ENCODE measurements around the gene TNXB.

TNXB gene

DNA sequence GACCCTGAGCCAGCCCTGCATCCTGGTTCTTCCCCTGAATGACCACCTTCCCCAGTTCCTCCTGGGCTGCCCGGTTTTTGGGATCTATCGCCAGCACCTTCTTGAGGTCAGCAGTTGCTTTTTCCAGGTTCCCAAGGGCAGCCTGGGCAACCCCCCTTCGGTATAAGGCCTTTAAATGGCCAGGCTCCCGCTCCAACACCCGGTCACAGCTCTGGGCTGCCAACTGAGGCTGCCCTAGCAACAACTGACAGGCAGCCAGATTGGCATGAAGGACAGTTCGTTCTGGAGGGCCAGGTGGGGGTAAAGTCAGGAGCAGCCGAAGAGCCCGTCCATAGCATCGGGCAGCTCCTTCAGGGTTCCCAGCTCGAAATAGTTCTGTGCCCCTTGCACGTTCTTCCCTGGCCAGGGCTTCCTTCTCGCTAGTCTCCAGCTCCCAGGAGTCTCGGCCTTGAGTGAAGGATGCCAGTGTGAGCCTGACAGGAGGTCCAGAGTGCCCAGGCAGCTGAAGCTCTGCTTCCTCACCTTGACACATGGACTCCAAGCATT is 19.7 kb upstream of the TNXB start:
- Histone ChIP-seq H3K23ac (ENCODE audit: low read depth, low read length, poor library complexity) (no peak overlapping the region), H3K4ac (ENCODE audit: low read length) (no peak overlapping the region), H2BK120ac (ENCODE audit: low read depth, low read length) (no peak overlapping the region), H3K36me3 (replicated peaks in 1 of 2; ENCODE audit: control insufficient read depth in 2 of 2, insufficient read depth in 2 of 2, low read length in 2 of 2) (peaks cover 12 to 29% of the 10 kb centered on the region in 2 donors), H3K79me1 (ENCODE audit: low read depth, low read length) (peaks cover 7% of the 10 kb centered on the region), H3K9ac (ENCODE audit: low read depth, low read length, poor library complexity) (no peak overlapping the region), H2AFZ (ENCODE audit: low read length) (no peak overlapping the region), H2BK5ac (ENCODE audit: low read length) (no peak overlapping the region), H2AK5ac (ENCODE audit: low read depth, low read length) (peak overlapping the region; percentile 83), H4K91ac (ENCODE audit: low read depth, low read length, poor library complexity) (no peak overlapping the region), H3K27ac (replicated peaks; ENCODE audit: low read length) (no peak overlapping the region), H3K4me2 (ENCODE audit: insufficient read depth, low read length, poor library complexity, severe bottlenecking) (no peak overlapping the region), H3K14ac (ENCODE audit: low read length) (no peak overlapping the region), H3K27me3 (ENCODE audit: control insufficient read depth in 3 of 3, insufficient read depth in 3 of 3, low read depth in 1 of 3, low read length in 3 of 3) (no peaks in the 10 kb centered on the region), H4K8ac (ENCODE audit: low read depth, low read length) (no peak overlapping the region), H3K18ac (ENCODE audit: low read length) (no peak overlapping the region), H3K4me1 (ENCODE audit: control insufficient read depth in 2 of 2, insufficient read depth in 1 of 2, low read depth in 1 of 2, low read length in 2 of 2) (peaks cover 11 to 18% of the 10 kb centered on the region in 2 donors), H2BK12ac (ENCODE audit: low read length) (no peak overlapping the region), H3K4me3 (ENCODE audit: low read length in 2 of 2) (peak overlapping the region in 1 of 2 donors; percentile 64), H3K9me3 (replicated peaks in 1 of 2; ENCODE audit: control insufficient read depth in 2 of 2, insufficient read depth in 1 of 2, low read depth in 1 of 2, low read length in 2 of 2) (no peaks in the 10 kb centered on the region), H2BK15ac (ENCODE audit: low read length) (peak overlapping the region; percentile 88)
- WGBS, 2 donors (ENCODE audit: extremely low coverage in 2 of 2, insufficient read length in 2 of 2, insufficient replicate concordance in 1 of 2) = no CpG with 5 or more reads among the region's 13 CpGs
- DNase-seq (ENCODE audit: low spot score) = no peak

DNA sequence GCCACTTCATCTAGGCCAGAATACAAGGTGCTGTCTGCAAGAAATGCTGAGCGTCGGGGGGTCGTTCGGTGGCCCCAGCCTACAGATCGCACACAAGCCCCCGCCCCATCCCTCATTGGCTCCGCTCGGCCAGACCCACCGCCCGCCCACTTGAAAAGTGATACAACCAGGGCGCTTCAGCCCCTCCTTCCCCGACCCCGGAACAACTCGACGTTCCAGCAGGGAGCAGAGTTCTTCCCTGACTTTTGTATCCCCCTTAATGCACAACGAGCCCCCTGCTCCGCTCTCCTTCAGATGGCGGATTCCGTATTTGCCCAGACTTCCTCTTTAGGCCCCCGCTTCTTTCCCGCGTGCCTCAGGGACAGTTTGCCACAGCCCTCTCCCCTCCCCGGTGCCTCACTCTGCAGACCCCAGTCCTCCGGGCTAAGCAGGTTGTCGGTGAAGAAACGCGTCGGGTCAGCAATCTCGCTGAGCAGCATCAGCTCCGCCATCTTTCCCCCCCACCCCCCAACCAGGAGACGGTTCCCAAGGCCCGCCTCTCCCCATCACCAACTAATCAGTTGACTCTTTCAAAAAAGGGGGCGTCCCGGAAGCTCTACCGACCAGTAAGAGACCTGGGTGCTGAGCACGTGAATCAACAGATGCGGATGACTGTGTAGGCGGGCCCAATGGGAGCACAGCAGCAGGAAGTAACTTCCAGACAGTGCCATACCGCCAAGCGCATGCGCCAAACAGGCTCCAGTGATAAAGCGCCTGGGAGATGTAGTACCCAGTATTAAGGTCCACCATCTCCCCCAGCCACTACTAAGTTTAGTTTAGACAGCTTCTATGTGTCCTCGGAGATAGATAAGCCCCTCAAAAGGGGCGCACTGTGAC is 18.8 kb upstream of the TNXB start, which contains the start of gene ATF6B:
Gene ATF6B (minus strand): TSS at position 530 of the 876 bp plus-strand sequence. CDS start 39 bp downstream, at position 491.
- H3K4me3 ChIP-seq (ENCODE audit: low read length in 2 of 2) = peak within 1 kb of the TSS; percentile 93 to 97
- H3K79me1 ChIP-seq (ENCODE audit: low read depth, low read length) = peaks cover 8% of the 10 kb centered on the region
- no peak within 1 kb of the TSS for H4K8ac ChIP-seq (ENCODE audit: low read depth, low read length)
- H3K23ac ChIP-seq (ENCODE audit: low read depth, low read length, poor library complexity) = peak within 1 kb of the TSS; percentile 96
- peak within 1 kb of the TSS; percentile 92 for H2AFZ ChIP-seq (ENCODE audit: low read length)
- no peak within 1 kb of the TSS for H3K4ac ChIP-seq (ENCODE audit: low read length)
- H3K4me1 ChIP-seq (ENCODE audit: control insufficient read depth in 2 of 2, insufficient read depth in 1 of 2, low read depth in 1 of 2, low read length in 2 of 2) = peaks cover 11 to 18% of the 10 kb centered on the region in 2 donors
- H3K18ac ChIP-seq (ENCODE audit: low read length) = peak within 1 kb of the TSS; percentile 100
- H3K36me3 ChIP-seq (replicated peaks in 1 of 2; ENCODE audit: control insufficient read depth in 2 of 2, insufficient read depth in 2 of 2, low read length in 2 of 2) = peaks cover 14 to 35% of the 10 kb centered on the region in 2 donors
- no peaks in the 10 kb centered on the region for H3K27me3 ChIP-seq (ENCODE audit: control insufficient read depth in 3 of 3, insufficient read depth in 3 of 3, low read depth in 1 of 3, low read length in 3 of 3)
- no peak within 1 kb of the TSS for H4K91ac ChIP-seq (ENCODE audit: low read depth, low read length, poor library complexity)
- no peak within 1 kb of the TSS for H2BK120ac ChIP-seq (ENCODE audit: low read depth, low read length)
- no peak within 1 kb of the TSS for H2BK12ac ChIP-seq (ENCODE audit: low read length)
- peak within 1 kb of the TSS; percentile 83 for H2AK5ac ChIP-seq (ENCODE audit: low read depth, low read length)
- H2BK5ac ChIP-seq (ENCODE audit: low read length) = peak within 1 kb of the TSS; percentile 92
- H3K9me3 ChIP-seq (replicated peaks in 1 of 2; ENCODE audit: control insufficient read depth in 2 of 2, insufficient read depth in 1 of 2, low read depth in 1 of 2, low read length in 2 of 2) = no peaks in the 10 kb centered on the region
- DNase-seq (ENCODE audit: low spot score) = peak; percentile 98
- peak within 1 kb of the TSS; percentile 88 for H2BK15ac ChIP-seq (ENCODE audit: low read length)
- H3K4me2 ChIP-seq (ENCODE audit: insufficient read depth, low read length, poor library complexity, severe bottlenecking) = peak within 1 kb of the TSS; percentile 80
- H3K27ac ChIP-seq (replicated peaks; ENCODE audit: low read length) = peak within 1 kb of the TSS; percentile 96
- no CpG with 5 or more reads among the region's 44 CpGs for WGBS, 2 donors (ENCODE audit: extremely low coverage in 2 of 2, insufficient read length in 2 of 2, insufficient replicate concordance in 1 of 2)
- H3K14ac ChIP-seq (ENCODE audit: low read length) = peak within 1 kb of the TSS; percentile 94
- H3K9ac ChIP-seq (ENCODE audit: low read depth, low read length, poor library complexity) = peak within 1 kb of the TSS; percentile 88

DNA sequence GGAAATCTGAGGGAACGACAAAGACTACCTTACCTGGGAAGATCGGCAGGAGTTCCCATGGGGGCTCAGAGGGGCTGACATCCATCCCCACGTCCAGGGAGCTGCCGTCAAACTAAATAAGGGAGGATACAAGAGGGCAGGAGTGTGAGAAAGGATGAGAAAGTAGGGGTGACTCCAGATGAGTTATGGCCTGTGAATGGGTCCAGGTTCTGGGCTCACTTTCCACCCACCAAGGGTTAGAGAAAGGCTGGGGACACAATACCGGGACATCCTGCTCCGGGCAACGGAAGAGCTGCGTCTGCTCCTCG is 18.2 kb upstream of the TNXB start:
- DNase-seq (ENCODE audit: low spot score) = no peak
- Histone ChIP-seq H2BK5ac (ENCODE audit: low read length) (peak overlapping the region; percentile 92), H3K27me3 (ENCODE audit: control insufficient read depth in 3 of 3, insufficient read depth in 3 of 3, low read depth in 1 of 3, low read length in 3 of 3) (no peaks in the 10 kb centered on the region), H3K4me2 (ENCODE audit: insufficient read depth, low read length, poor library complexity, severe bottlenecking) (peak overlapping the region; percentile 80), H3K27ac (replicated peaks; ENCODE audit: low read length) (peak overlapping the region; percentile 96), H3K4ac (ENCODE audit: low read length) (no peak overlapping the region), H2BK120ac (ENCODE audit: low read depth, low read length) (no peak overlapping the region), H3K9me3 (replicated peaks in 1 of 2; ENCODE audit: control insufficient read depth in 2 of 2, insufficient read depth in 1 of 2, low read depth in 1 of 2, low read length in 2 of 2) (no peaks in the 10 kb centered on the region), H4K8ac (ENCODE audit: low read depth, low read length) (no peak overlapping the region), H3K14ac (ENCODE audit: low read length) (no peak overlapping the region), H2BK12ac (ENCODE audit: low read length) (no peak overlapping the region), H3K18ac (ENCODE audit: low read length) (no peak overlapping the region), H3K9ac (ENCODE audit: low read depth, low read length, poor library complexity) (peak overlapping the region; percentile 88), H3K23ac (ENCODE audit: low read depth, low read length, poor library complexity) (no peak overlapping the region), H3K4me1 (ENCODE audit: control insufficient read depth in 2 of 2, insufficient read depth in 1 of 2, low read depth in 1 of 2, low read length in 2 of 2) (peaks cover 11 to 18% of the 10 kb centered on the region in 2 donors), H2BK15ac (ENCODE audit: low read length) (no peak overlapping the region), H3K36me3 (replicated peaks in 1 of 2; ENCODE audit: control insufficient read depth in 2 of 2, insufficient read depth in 2 of 2, low read length in 2 of 2) (peaks cover 14 to 38% of the 10 kb centered on the region in 2 donors), H3K4me3 (ENCODE audit: low read length in 2 of 2) (peak overlapping the region; percentile 93 to 97), H2AK5ac (ENCODE audit: low read depth, low read length) (peak overlapping the region; percentile 49), H3K79me1 (ENCODE audit: low read depth, low read length) (peaks cover 10% of the 10 kb centered on the region), H2AFZ (ENCODE audit: low read length) (peak overlapping the region; percentile 92), H4K91ac (ENCODE audit: low read depth, low read length, poor library complexity) (no peak overlapping the region)
- WGBS, 2 donors (ENCODE audit: extremely low coverage in 2 of 2, insufficient read length in 2 of 2, insufficient replicate concordance in 1 of 2) = no CpG with 5 or more reads among the region's 9 CpGs

DNA sequence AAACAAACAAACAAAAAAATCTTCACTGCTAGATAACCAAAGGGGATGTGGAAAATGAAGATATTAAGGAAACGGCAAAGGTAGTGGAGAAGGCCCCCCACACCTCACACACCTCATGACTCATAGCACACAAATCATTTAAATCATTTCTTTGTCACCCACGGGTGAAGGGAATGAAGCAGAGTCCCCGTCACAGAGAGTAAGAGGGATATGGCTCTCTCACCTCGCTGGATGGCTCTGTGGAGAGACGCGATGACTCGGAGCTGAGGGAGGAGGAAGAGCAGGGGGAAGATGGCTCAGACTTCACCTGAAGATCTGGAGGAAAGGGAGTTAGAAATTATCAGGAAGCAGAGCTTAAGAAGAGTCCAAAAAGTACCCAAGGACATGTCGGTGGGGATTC is 17.7 kb upstream of the TNXB start:
- no peak overlapping the region for H3K14ac ChIP-seq (ENCODE audit: low read length)
- H2BK12ac ChIP-seq (ENCODE audit: low read length) = no peak overlapping the region
- H2AFZ ChIP-seq (ENCODE audit: low read length) = no peak overlapping the region
- no peaks in the 10 kb centered on the region for H3K27me3 ChIP-seq (ENCODE audit: control insufficient read depth in 3 of 3, insufficient read depth in 3 of 3, low read depth in 1 of 3, low read length in 3 of 3)
- no peak overlapping the region for H2BK15ac ChIP-seq (ENCODE audit: low read length)
- peak overlapping the region; percentile 88 for H3K9ac ChIP-seq (ENCODE audit: low read depth, low read length, poor library complexity)
- no peak overlapping the region for H3K23ac ChIP-seq (ENCODE audit: low read depth, low read length, poor library complexity)
- H4K91ac ChIP-seq (ENCODE audit: low read depth, low read length, poor library complexity) = no peak overlapping the region
- H4K8ac ChIP-seq (ENCODE audit: low read depth, low read length) = no peak overlapping the region
- DNase-seq (ENCODE audit: low spot score) = no peak
- no peak overlapping the region for H2BK5ac ChIP-seq (ENCODE audit: low read length)
- H3K9me3 ChIP-seq (replicated peaks in 1 of 2; ENCODE audit: control insufficient read depth in 2 of 2, insufficient read depth in 1 of 2, low read depth in 1 of 2, low read length in 2 of 2) = no peaks in the 10 kb centered on the region
- H3K27ac ChIP-seq (replicated peaks; ENCODE audit: low read length) = no peak overlapping the region
- no peak overlapping the region for H3K18ac ChIP-seq (ENCODE audit: low read length)
- H3K4ac ChIP-seq (ENCODE audit: low read length) = no peak overlapping the region
- peaks cover 10% of the 10 kb centered on the region for H3K79me1 ChIP-seq (ENCODE audit: low read depth, low read length)
- no peak overlapping the region for H2AK5ac ChIP-seq (ENCODE audit: low read depth, low read length)
- H3K4me3 ChIP-seq (ENCODE audit: low read length in 2 of 2) = peak overlapping the region; percentile 93 to 97
- no CpG with 5 or more reads among the region's 8 CpGs for WGBS, 2 donors (ENCODE audit: extremely low coverage in 2 of 2, insufficient read length in 2 of 2, insufficient replicate concordance in 1 of 2)
- H2BK120ac ChIP-seq (ENCODE audit: low read depth, low read length) = no peak overlapping the region
- peaks cover 11 to 18% of the 10 kb centered on the region in 2 donors for H3K4me1 ChIP-seq (ENCODE audit: control insufficient read depth in 2 of 2, insufficient read depth in 1 of 2, low read depth in 1 of 2, low read length in 2 of 2)
- peaks cover 17 to 43% of the 10 kb centered on the region in 2 donors for H3K36me3 ChIP-seq (replicated peaks in 1 of 2; ENCODE audit: control insufficient read depth in 2 of 2, insufficient read depth in 2 of 2, low read length in 2 of 2)
- no peak overlapping the region for H3K4me2 ChIP-seq (ENCODE audit: insufficient read depth, low read length, poor library complexity, severe bottlenecking)

Data from neuronal stem cell (in vitro differentiated cells).